ENCODE measurements around the gene QDPR. TPM values are rescaled to one million over a fixed set of nuclear protein-coding genes. Genes with fewer than 3 reads are reported as not detected.
"Not testable (repeated sequence)": the region's sequence is repeated elsewhere in the genome, so short reads cannot be mapped to it uniquely, and the experiment has no call there.

QDPR gene
- 19.4 and 36.1 TPM in 2 replicates for total RNA-seq (2014; rRNA removed)
- 43.9 TPM for polyA plus RNA-seq (2012)

- peak; percentile 53 for DNase-seq (ENCODE audit: low read depth)
These were observed at the start of gene QDPR for GRCh38 chr4:17511950-17512795. Gene QDPR (minus strand): TSS chr4:17512090. CDS start chr4:17512054, 36 bp downstream.

DNA sequence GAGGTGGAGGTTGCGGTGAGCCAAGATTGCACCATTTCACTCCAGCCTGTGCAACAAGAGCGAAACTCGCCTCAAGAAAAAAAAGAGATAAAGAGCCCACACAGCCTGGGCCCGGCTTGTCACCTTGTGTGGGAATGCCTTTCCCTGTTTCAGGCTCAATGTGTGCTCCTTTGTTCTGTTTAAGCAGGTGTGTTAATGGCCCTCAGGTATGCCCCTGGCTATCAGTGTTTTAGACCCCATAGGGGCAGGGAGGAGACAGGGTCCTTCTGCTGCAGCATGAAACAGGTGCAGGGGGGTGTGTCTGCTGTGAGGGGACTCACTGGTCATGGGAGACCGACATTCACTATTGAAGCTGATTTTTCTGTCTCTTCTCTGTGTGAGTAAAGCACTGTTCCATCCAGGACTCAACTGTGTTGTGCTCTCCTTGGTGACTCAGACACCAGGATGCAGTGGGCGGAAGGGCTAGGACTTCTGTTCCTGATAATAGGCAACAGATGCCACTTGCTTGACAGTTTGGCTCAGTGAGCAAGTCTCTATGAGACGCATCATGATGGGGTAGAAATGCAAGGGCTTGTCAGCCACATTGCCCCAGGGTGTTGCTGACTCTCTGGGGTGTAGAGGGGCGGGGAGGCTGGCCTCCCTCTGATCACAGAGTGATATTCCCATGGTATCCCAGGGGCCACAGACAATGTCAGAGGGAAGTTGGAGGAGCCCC, 49.5 kb upstream of the QDPR start:
- DNase-seq (ENCODE audit: low read depth), result peak; percentile 86

DNA sequence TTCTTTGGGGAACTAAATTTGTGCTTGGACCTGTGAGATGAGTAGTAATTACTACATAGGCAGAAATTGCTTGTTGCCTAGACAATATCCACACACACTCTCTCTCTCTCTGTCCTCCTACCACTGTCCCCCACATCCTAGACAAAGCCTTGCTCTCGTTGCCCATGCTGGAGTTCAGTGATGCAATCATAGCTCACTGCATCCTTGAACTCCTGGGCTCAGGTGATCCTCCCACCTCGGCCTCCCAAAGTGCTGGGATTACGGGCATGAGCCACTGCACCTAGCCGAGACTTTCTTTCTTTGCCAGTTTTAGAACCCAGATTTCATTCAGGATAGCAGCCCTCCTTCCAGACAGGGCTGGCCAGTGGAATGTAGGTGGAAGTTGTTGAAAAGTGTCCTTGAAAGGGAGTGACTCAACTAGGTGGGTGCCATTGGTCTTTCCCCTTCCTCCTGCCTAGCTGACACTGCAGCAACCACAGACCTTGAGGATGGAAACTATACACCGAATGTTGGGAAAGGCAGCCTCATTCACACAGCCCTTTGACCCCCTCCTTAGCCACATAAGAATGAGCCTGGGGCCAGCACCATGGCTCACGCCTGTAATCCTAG, 48.3 kb upstream of the QDPR start:
- DNase-seq (ENCODE audit: low read depth), result no peak

DNA sequence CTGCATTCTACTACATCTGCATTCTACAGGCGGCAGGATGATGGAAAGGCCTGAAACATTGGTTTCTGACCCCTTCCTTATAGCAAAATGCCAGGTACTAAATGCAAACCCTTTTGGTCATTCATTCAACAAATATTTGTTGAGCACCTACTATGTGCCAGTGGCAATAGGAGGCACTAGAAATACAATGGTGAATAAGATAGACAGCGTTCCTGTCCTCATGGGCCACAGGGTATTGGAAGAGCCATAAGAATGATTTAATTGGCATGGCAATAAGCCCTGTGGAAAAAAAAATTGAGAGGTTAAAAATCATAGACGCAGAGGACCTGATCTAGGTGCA, 47.8 kb upstream of the QDPR start:
- no peak for DNase-seq (ENCODE audit: low read depth)

DNA sequence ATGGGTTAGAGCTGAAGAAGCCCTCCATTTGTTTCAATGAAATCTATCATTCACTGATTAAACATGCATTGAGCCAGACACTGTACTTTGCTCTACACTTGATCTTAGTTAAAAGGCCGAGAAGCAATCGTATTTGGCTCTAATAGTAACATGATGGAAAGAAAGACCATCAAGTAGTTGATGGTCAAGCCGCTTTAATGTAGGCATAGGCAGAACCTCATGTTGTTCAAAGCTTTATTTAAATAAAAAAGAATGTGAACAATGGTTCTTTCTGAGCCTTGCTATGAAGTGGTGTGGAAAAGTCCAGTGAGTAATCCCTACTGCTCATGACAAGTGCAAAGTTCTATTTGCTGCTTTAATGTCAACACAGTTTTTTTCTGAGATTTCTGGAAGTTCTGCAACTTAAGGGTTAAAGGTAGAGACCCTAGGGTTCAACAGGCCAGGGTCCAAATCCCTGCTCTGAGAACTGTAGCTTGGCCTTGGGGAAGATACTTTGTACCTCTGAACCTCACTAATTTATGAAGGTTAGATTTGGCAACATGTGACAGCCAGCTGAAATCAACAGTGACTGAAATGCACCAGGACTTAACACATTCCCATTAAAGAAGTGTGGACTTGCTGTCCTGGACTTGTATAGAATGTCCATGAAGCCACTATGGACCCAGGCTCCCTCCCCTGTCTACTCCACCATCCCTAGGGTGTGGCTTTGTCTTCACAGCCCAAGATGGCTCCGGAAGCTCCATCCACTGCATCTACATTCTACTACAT, 47.2 kb upstream of the QDPR start:
- DNase-seq (ENCODE audit: low read depth), result no peak

- DNase-seq (ENCODE audit: low read depth), result peak; percentile 42
These were observed 46.0 kb upstream of the QDPR start for GRCh38 chr4:17557880-17558279.

- DNase-seq (ENCODE audit: low read depth), result no peak
These were observed 44.6 kb upstream of the QDPR start for GRCh38 chr4:17556498-17556897.

- DNase-seq (ENCODE audit: low read depth), result no peak
These were observed 42.7 kb upstream of the QDPR start for GRCh38 chr4:17554568-17554967.

GRCh38 chr4:17552427-17552826, 40.5 kb upstream of the QDPR start:
- peak; percentile 14 for DNase-seq (ENCODE audit: low read depth)

DNA sequence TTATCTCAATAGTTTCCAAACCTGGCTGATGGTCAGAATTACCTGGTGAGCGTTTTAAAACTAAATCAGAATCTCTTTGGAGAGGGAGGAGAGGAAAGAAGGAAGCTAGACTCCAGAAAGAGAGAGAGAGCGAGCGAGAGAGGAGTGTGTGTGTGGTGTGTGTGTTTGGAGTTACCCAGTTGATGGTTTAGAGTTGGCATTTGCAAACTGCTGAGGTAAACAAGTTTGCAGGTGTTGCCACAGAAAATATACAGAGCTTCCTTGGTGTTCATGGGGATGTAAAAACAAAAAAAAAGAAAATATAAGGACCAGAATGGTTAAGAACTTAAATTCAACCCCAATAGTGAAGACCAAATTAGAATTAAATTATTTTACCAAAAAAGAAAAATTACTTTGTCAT, 38.7 kb upstream of the QDPR start:
- no peak for DNase-seq (ENCODE audit: low read depth)

GRCh38 chr4:17546678-17547077, 34.8 kb upstream of the QDPR start:
- no peak for DNase-seq (ENCODE audit: low read depth)

DNA sequence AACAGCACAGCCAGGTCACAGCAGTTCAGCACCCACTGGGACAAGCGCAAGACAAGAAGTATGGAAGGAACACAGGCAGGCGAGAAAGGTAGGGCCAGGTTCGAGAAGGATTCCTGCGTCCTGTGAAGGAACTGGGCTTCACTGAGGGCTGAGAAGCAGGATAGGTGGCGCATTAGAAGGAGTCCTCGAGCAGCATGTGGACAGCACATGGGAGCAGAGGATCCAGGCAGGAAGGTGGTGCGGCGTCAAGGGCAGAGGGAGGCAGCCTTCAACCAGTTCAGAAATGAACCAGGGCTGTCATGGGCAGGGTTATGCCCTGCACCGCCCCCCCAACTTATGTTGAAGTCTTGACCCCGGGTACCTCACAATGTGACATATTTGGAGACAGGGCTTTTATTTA, 34.3 kb upstream of the QDPR start:
- DNase-seq (ENCODE audit: low read depth), result no peak

GRCh38 chr4:17545374-17546140, 33.7 kb upstream of the QDPR start:
- no peak for DNase-seq (ENCODE audit: low read depth)

- no peak for DNase-seq (ENCODE audit: low read depth)
These were observed 32.9 kb upstream of the QDPR start for GRCh38 chr4:17544831-17545234.

GRCh38 chr4:17544205-17544604, 32.3 kb upstream of the QDPR start:
- DNase-seq (ENCODE audit: low read depth), result peak; percentile 42

DNA sequence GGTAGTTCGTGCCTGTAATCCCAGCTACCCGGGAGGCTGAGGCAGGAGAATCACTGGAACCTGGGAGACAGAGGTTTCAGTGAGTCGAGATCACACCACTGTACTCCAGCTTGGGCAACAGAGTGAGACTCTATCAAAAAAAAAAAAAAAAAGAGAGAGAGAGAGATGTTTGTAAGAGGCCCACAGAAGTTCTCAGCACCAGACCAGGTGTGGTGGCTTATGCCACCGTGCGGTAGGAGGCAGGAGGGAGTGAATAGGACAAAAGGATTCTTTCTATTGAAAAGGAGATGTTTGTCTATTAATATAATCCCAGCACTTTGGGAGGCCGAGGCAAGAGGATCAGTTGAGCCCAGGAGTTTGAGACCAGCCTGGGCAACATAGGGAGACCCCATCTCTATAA, 25.2 kb upstream of the QDPR start:
- DNase-seq (ENCODE audit: low read depth), result not testable (repeated sequence)

- DNase-seq (ENCODE audit: low read depth), result peak; percentile 27
These were observed 24.0 kb upstream of the QDPR start for GRCh38 chr4:17535906-17536305.

GRCh38 chr4:17535242-17535641, 23.4 kb upstream of the QDPR start:
- no peak for DNase-seq (ENCODE audit: low read depth)

DNA sequence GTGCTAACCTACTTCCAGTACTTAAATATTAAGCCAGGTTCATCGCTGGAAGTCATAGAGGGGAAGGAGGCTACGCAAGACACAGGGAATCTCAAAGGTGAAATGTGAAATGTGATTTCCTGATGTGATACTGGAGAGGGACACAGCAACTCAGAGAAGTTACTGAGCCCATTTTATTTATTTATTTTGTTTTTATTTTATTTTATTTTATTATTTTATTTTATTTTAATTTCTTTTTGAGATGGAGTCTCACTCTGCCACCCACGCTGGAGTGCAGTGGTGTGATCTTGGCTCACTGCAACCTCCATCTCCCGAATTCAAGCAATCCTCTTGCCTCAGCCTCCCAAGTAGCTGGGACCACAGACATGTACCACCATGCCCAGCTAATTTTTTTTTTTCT, 22.8 kb upstream of the QDPR start:
- DNase-seq (ENCODE audit: low read depth), result no peak

DNA sequence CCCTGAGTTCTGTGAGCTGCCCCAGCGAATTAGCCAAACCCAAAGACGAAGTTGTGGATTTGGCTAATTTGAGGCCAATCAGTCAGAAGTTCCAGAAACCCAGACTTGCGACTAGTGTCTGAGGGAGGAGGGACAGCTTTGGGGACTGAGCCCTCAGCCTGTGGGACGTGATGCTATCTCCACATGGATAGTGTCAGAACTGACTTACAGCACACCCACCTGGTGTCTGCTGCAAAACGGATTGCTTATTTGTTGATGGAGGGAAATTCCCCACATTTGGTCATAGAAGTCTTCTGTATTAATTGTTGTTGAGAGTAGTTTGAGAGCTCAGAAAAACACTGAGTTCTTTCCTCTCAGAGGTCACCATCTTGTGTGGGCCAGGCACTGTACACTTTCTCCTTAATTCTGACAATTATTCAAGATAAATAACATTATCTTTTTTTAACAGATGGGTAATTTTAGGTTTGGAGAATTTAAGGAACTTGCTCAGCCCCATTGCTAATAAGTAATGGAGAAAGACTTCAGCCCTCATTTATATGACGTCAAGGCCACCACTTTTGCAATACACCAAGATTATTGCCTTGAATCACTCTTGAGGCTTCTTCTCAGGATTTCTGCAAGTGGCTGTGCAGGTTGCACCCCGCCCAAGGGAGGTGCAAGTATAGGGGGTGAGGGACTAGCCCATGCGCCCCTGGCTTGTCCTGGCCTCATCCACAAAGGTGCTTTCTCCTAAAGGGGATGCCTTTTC, 19.8 kb upstream of the QDPR start:
- DNase-seq (ENCODE audit: low read depth), result no peak

Measured in LHCN-M2 (cell line).